B cell (primary cell): ENCODE measurements around the gene FAM124A. TPM values are rescaled to one million over a fixed set of nuclear protein-coding genes. Genes with fewer than 3 reads are reported as not detected.

ENCODE experiments used
- ATAC-seq: fragments of 200-7000 bp; cut with Tn5 transposase; one replicate; pipeline ENCODE4 v1.10.0; 2021; ENCODE audit warnings: low read depth, mild to moderate bottlenecking, moderate number of reproducible peaks, moderate library complexity
- CTCF ChIA-PET: fragments of 350-600 bp; sonication (Branson Sonifier 250); formaldehyde crosslinking; loops from one replicate; lab custom pipeline; 2021; ENCODE audit warnings: antibody characterized with exemption, inconsistent platforms; lab: Charles Lee
- POLR2A ChIA-PET: fragments of 350-600 bp; sonication (Branson Sonifier 250); formaldehyde crosslinking; loops from one replicate; lab custom pipeline; 2021; ENCODE audit warnings: antibody characterized with exemption; lab: Charles Lee
- DNase-seq: peaks from one replicate; pipeline ENCODE4 v3.0.0; 2013
- H2AFZ ChIP-seq: 2 replicates; pipeline ENCODE4 v1.6.1; 2012; ENCODE audit warnings: mild to moderate bottlenecking, low read depth, low read length; ENCODE audit not compliant: insufficient read depth, poor library complexity, severe bottlenecking
- H3K27ac ChIP-seq, 2 donors: 1 replicate in 1 of 2; 2 replicates in 1 of 2; pipeline ENCODE4 v1.5.1; 2012 to 2013; ENCODE audit warnings: low read length in 2 of 2, mild to moderate bottlenecking in 2 of 2, moderate library complexity in 1 of 2
- H3K27me3 ChIP-seq, 4 experiments: fragments of 200-600 bp in 1 of 4; sonication (generic) in 1 of 4; replicated peaks in 1 of 4; 1 replicate in 2 of 4; 2 replicates in 2 of 4; pipeline versions ENCODE4 v1.6.1 to v1.7.0; 2013 to 2016; ENCODE audit warnings: low read length in 3 of 4, mild to moderate bottlenecking in 2 of 4, mixed read lengths in 1 of 4, moderate library complexity in 1 of 4; ENCODE audit not compliant: insufficient read depth in 4 of 4, control insufficient read depth in 3 of 4; ENCODE audit errors: control extremely low read depth in 1 of 4
- H3K36me3 ChIP-seq, 2 experiments: replicated peaks in 1 of 2; 1 replicate in 1 of 2; 2 replicates in 1 of 2; pipeline versions ENCODE4 v1.6.1 to v1.7.1; 2013; ENCODE audit warnings: low read length in 1 of 2; ENCODE audit not compliant: insufficient read depth in 2 of 2, control insufficient read depth in 1 of 2; ENCODE audit errors: control extremely low read depth in 1 of 2, extremely low read depth in 1 of 2
- H3K4me1 ChIP-seq, 2 donors: fragments of 200-600 bp in 1 of 2; sonication (generic) in 1 of 2; 1 replicate in 1 of 2; 2 replicates in 1 of 2; pipeline versions ENCODE4 v1.5.1 to v1.6.1; 2013 to 2017; ENCODE audit warnings: low read length in 2 of 2; ENCODE audit not compliant: control insufficient read depth in 2 of 2, insufficient read depth in 2 of 2
- H3K4me2 ChIP-seq: replicated peaks from 2 replicates; pipeline ENCODE3; 2012; ENCODE audit warnings: mild to moderate bottlenecking, low read depth, low read length; ENCODE audit not compliant: poor library complexity, severe bottlenecking
- H3K4me3 ChIP-seq, 5 experiments: fragments of 200-600 bp in 1 of 5; sonication (generic) in 1 of 5; 1 replicate in 3 of 5; 2 replicates in 2 of 5; pipeline versions ENCODE4 v1.5.1 to v1.7.0; 2011 to 2016; ENCODE audit warnings: low read length in 4 of 5, mild to moderate bottlenecking in 4 of 5, low read depth in 2 of 5, control low read depth in 1 of 5, moderate library complexity in 1 of 5; ENCODE audit not compliant: insufficient read depth in 1 of 5; ENCODE audit errors: control extremely low read depth in 1 of 5, extremely low read depth in 1 of 5
- H3K79me2 ChIP-seq: fragments of 200-600 bp; sonication (generic); one replicate; pipeline ENCODE4 v1.6.0; 2016; ENCODE audit warnings: low read length; ENCODE audit not compliant: control insufficient read depth, insufficient read depth
- H3K9ac ChIP-seq: fragments of 200-600 bp; sonication (generic); 2 replicates; pipeline ENCODE4 v1.6.1; 2017; ENCODE audit warnings: mild to moderate bottlenecking, low read length, moderate library complexity
- H3K9me3 ChIP-seq, 3 donors: one replicate each; pipeline versions ENCODE4 v1.6.1 to v1.7.1; 2013; ENCODE audit warnings: low read length in 2 of 3; ENCODE audit not compliant: control insufficient read depth in 2 of 3, insufficient read depth in 1 of 3; ENCODE audit errors: control extremely low read depth in 1 of 3
- H4K20me1 ChIP-seq: 2 replicates; pipeline ENCODE4 v1.6.0; 2012; ENCODE audit warnings: mild to moderate bottlenecking, low read length; ENCODE audit not compliant: insufficient read depth, control insufficient read depth, poor library complexity, severe bottlenecking
- H3K27ac Mint-ChIP-seq: one replicate; pipeline ENCODE4 v1.8.0; 2021; ENCODE audit warnings: mixed read lengths
- H3K27me3 Mint-ChIP-seq: one replicate; pipeline ENCODE4 v1.8.0; 2021; ENCODE audit warnings: mixed read lengths
- H3K4me1 Mint-ChIP-seq: one replicate; pipeline ENCODE4 v1.8.0; 2021; ENCODE audit warnings: mixed read lengths
- H3K4me3 Mint-ChIP-seq: one replicate; pipeline ENCODE4 v1.8.0; 2021; ENCODE audit warnings: mixed read lengths
- H3K9me3 Mint-ChIP-seq: one replicate; pipeline ENCODE4 v1.8.0; 2022; ENCODE audit warnings: mixed read lengths; ENCODE audit not compliant: insufficient read depth
- CTCF ChIP-seq: fragments of 200-600 bp; IDR thresholded peaks from one replicate; pipeline ENCODE4 v1.8.0; 2022; ENCODE audit warnings: antibody characterized with exemption, mild to moderate bottlenecking
- EZH2 ChIP-seq: IDR thresholded peaks from 2 replicates; pipeline ENCODE4 v1.6.1; 2012; ENCODE audit warnings: borderline replicate concordance, low read depth, mild to moderate bottlenecking, moderate library complexity, low read length; ENCODE audit not compliant: insufficient read depth, poor library complexity, severe bottlenecking
- WGBS: methylation state at CpG from one replicate; pipeline ENCODE4 v1.1.5; 2013; ENCODE audit warnings: missing lambda C conversion rate; ENCODE audit not compliant: insufficient coverage; 5-methylcytosine and 5-hydroxymethylcytosine counted together
- intact Hi-C: fragments of 100-400 bp; cut with micrococcal nuclease; formaldehyde crosslinking; loops from one replicate; pipeline ENCODE4 v1.10.0; 2022
- polyA plus RNA-seq: library from polyadenylated mRNA; depleted of rRNA; stranded (reverse); fragments of >200 nt; gene quantifications from 2 replicates; pipeline ENCODE4 v1.2.3, GENCODE V29; 2012
- total RNA-seq, 2 donors: library from RNA; stranded (reverse); fragments of 120-200 nt in 1 of 2; gene quantifications; 1 replicate in 1 of 2; 2 replicates in 1 of 2; pipeline versions ENCODE4 v1.2.3 to v1.2.4, GENCODE V29; 2013 to 2022

FAM124A gene
- total and polyA plus RNA-seq, 2 donors (not counting 1 experiment from before 2014, with no cell fraction given): 0.09 to 0.39 TPM

GRCh38 chr13:51213173-51213728 is 8.9 kb upstream of the FAM124A start:
- no peak for TF ChIP-seq EZH2
- no peak for TF ChIP-seq CTCF
- Mint-ChIP-seq H3K4me3 (no peak overlapping the region), H3K27me3 (peaks cover 82% of the 10 kb centered on the region), H3K9me3 (no peaks in the 10 kb centered on the region), H3K4me1 (no peaks in the 10 kb centered on the region), H3K27ac (no peak overlapping the region)
- intact Hi-C loops: no loop called here
- Histone ChIP-seq H3K4me2 (no peak overlapping the region), H3K9ac (no peak overlapping the region), H3K9me3 (no peaks in the 10 kb centered on the region), H3K79me2 (no peaks in the 10 kb centered on the region), H3K4me3 (no peak overlapping the region), H2AFZ (no peak overlapping the region), H3K27ac (no peak overlapping the region), H3K4me1 (no peaks in the 10 kb centered on the region), H4K20me1 (no peaks in the 10 kb centered on the region), H3K27me3 (peaks cover 0 to 34% (median 4%) of the 10 kb centered on the region in 4 experiments), H3K36me3 (no peaks in the 10 kb centered on the region)
- ChIA-PET CTCF (no interaction called here), POLR2A (no interaction called here)
- 92% methylated on average over 3 of the region's 6 CpGs for WGBS
- no peak for DNase-seq
- no peak for ATAC-seq

- Histone ChIP-seq H4K20me1 (no peaks in the 10 kb centered on the region), H3K27ac (no peak overlapping the region), H3K79me2 (no peaks in the 10 kb centered on the region), H3K27me3 (peaks cover 0 to 41% (median 14%) of the 10 kb centered on the region in 4 experiments), H3K4me2 (no peak overlapping the region), H3K9me3 (peaks cover 0 to 4% (median 0%) of the 10 kb centered on the region in 3 donors), H3K4me3 (no peak overlapping the region), H3K4me1 (peaks cover 10 to 14% of the 10 kb centered on the region in 2 donors), H3K9ac (no peak overlapping the region), H2AFZ (no peak overlapping the region), H3K36me3 (no peaks in the 10 kb centered on the region)
- POLR2A ChIA-PET: no interaction called here
- Mint-ChIP-seq H3K9me3 (no peaks in the 10 kb centered on the region), H3K4me1 (peaks cover 3% of the 10 kb centered on the region), H3K27ac (no peak overlapping the region), H3K4me3 (no peak overlapping the region), H3K27me3 (peaks cover 64% of the 10 kb centered on the region)
- ATAC-seq (no peak), DNase-seq (no peak)
- TF ChIP-seq EZH2 (no peak), CTCF (no peak)
- no CpG with 5 or more reads among the region's 4 CpGs for WGBS
- CTCF ChIA-PET: no interaction called here
- intact Hi-C loops: no loop called here
Observed at GRCh38 chr13:51218626-51219025, 3.6 kb upstream of the FAM124A start.
